GM12878 (cell line): ENCODE data around the gene ZNF367. TPM values are rescaled to one million over a fixed set of nuclear protein-coding genes. Genes with fewer than 3 reads are reported as not detected.
A peak's percentile ranks its signal among the peaks of the same experiment; 100 is the strongest.

Source experiments
- BRCA1 ChIP-seq: IDR thresholded peaks from 2 replicates; pipeline ENCODE4 v1.6.1; 2011; ENCODE audit warnings: low read depth, low read length, improper control_type of control experiment
- CBX3 ChIP-seq: fragments of 200-600 bp; sonication (generic); IDR thresholded peaks from 2 replicates; pipeline ENCODE4 v1.6.1; 2016; ENCODE audit warnings: low read depth, borderline replicate concordance
- CHD4 ChIP-seq: fragments of 200-600 bp; sonication (generic); IDR thresholded peaks from 2 replicates; pipeline ENCODE4 v1.6.1; 2016; ENCODE audit warnings: mild to moderate bottlenecking
- EGR1 ChIP-seq, 2 experiments: IDR thresholded peaks; 1 replicate in 1 of 2; 2 replicates in 1 of 2; pipeline ENCODE4 v1.6.1; 2011 to 2012; ENCODE audit warnings: low read depth in 2 of 2, low read length in 2 of 2, borderline replicate concordance in 1 of 2, mild to moderate bottlenecking in 1 of 2, moderate library complexity in 1 of 2
- IKZF1 ChIP-seq: fragments of 450-650 bp; conservative IDR thresholded peaks from 2 replicates; pipeline ENCODE4 v1.6.1; 2017; ENCODE audit warnings: antibody characterized with exemption, mild to moderate bottlenecking
- IKZF2 ChIP-seq, 2 experiments: fragments of 450-650 bp; IDR thresholded peaks; 2 replicates each; pipeline ENCODE4 v1.6.1; 2017; ENCODE audit warnings: mild to moderate bottlenecking in 2 of 2, moderate library complexity in 2 of 2
- JUNB ChIP-seq: IDR thresholded peaks from 2 replicates; pipeline ENCODE4 v1.6.1; 2016; ENCODE audit warnings: antibody characterized with exemption, mild to moderate bottlenecking
- KAT2A ChIP-seq: conservative IDR thresholded peaks from 2 replicates; pipeline ENCODE4 v1.6.1; 2011; ENCODE audit warnings: low read depth, low read length; ENCODE audit not compliant: control insufficient read depth
- MYC ChIP-seq: IDR thresholded peaks from 2 replicates; pipeline ENCODE4 v1.6.1; 2011; ENCODE audit warnings: mild to moderate bottlenecking, low read length, moderate library complexity, inconsistent platforms; ENCODE audit not compliant: insufficient read depth, insufficient replicate concordance, insufficient read length, severe bottlenecking
- NFXL1 ChIP-seq: fragments of 450-650 bp; IDR thresholded peaks from 2 replicates; pipeline ENCODE4 v1.6.1; 2017; ENCODE audit warnings: antibody characterized with exemption, mild to moderate bottlenecking, borderline replicate concordance
- NFYA ChIP-seq: IDR thresholded peaks from 2 replicates; pipeline ENCODE4 v1.6.1; 2011; ENCODE audit warnings: low read depth, mild to moderate bottlenecking, low read length, improper control_type of control experiment, borderline replicate concordance
- NFYB ChIP-seq: IDR thresholded peaks from 2 replicates; pipeline ENCODE4 v1.6.1; 2011; ENCODE audit warnings: low read depth, mild to moderate bottlenecking, low read length, improper control_type of control experiment, moderate library complexity; ENCODE audit not compliant: insufficient read depth
- NR2C2 ChIP-seq: IDR thresholded peaks from 2 replicates; pipeline ENCODE4 v1.6.1; 2011; ENCODE audit warnings: borderline replicate concordance, low read depth; ENCODE audit not compliant: control insufficient read depth, insufficient read length
- SMC3 ChIP-seq: IDR thresholded peaks from 2 replicates; pipeline ENCODE4 v1.6.1; 2011; ENCODE audit warnings: low read length, improper control_type of control experiment, borderline replicate concordance
- STAT3 ChIP-seq: IDR thresholded peaks from 2 replicates; pipeline ENCODE4 v1.6.1; 2011; ENCODE audit warnings: low read depth, low read length, improper control_type of control experiment
- SUPT20H ChIP-seq: IDR thresholded peaks from 2 replicates; pipeline ENCODE4 v1.6.1; 2011; ENCODE audit warnings: low read depth, mild to moderate bottlenecking, low read length, moderate library complexity, borderline replicate concordance; ENCODE audit not compliant: control insufficient read depth
- TCF3 ChIP-seq: IDR thresholded peaks from 2 replicates; pipeline ENCODE4 v1.6.1; 2012; ENCODE audit warnings: low read depth, mild to moderate bottlenecking, low read length, borderline replicate concordance; ENCODE audit not compliant: insufficient read depth
- USF2 ChIP-seq: IDR thresholded peaks from 2 replicates; pipeline ENCODE4 v1.6.1; 2011; ENCODE audit warnings: low read depth, low read length, improper control_type of control experiment, borderline replicate concordance
- ZBED1 ChIP-seq: IDR thresholded peaks from 2 replicates; pipeline ENCODE4 v1.6.1; 2016; ENCODE audit warnings: borderline replicate concordance
- ZNF274 ChIP-seq: IDR thresholded peaks from one replicate; pipeline ENCODE4 v1.8.0; 2011; ENCODE audit not compliant: insufficient read length, insufficient read depth
- polyA plus RNA-seq, 11 experiments: library from polyadenylated mRNA; depleted of rRNA in 4 of 11; unstranded in 6 of 11; stranded (reverse) in 5 of 11; fragments of >200 nt; fragmentation: Nextera tagmentation in 4 of 11; fragmentation: Illumina TruSeq in 1 of 11; extraction: Ambion mirVana in 4 of 11; extraction: Trizol in 1 of 11; gene quantifications; 1 replicate in 1 of 11; 2 replicates in 10 of 11; pipeline versions ENCODE4 v1.2.1 to v1.2.3, GENCODE V29; 2011 to 2016; ENCODE audit warnings: inconsistent platforms in 2 of 11, missing spikeins in 2 of 11, low read depth in 1 of 11
- total RNA-seq, 4 experiments: library from RNA; depleted of rRNA in 3 of 4; stranded (reverse); fragments of >200 nt in 3 of 4; fragmentation: Illumina TruSeq in 1 of 4; extraction: Trizol in 1 of 4; gene quantifications; 2 replicates each; pipeline versions ENCODE4 v1.2.1 to v1.2.3, GENCODE V29; 2013 to 2021
- TF ChIP-seq, protein P1 (sequence below): fragments of 450-650 bp; IDR thresholded peaks from 2 replicates; pipeline ENCODE4 v1.6.1; 2014; ENCODE audit warnings: mild to moderate bottlenecking
- TF ChIP-seq, protein P2 (sequence below), 3 experiments: IDR thresholded peaks in 2 of 3; conservative IDR thresholded peaks in 1 of 3; 2 replicates each; pipeline ENCODE4 v1.5.1; 2011; ENCODE audit warnings: low read depth in 3 of 3, low read length in 3 of 3, mild to moderate bottlenecking in 3 of 3, control low read depth in 2 of 3, moderate library complexity in 2 of 3, inconsistent platforms in 1 of 3, mixed read lengths in 1 of 3; ENCODE audit not compliant: control insufficient read depth in 2 of 3, insufficient read depth in 1 of 3; ENCODE audit errors: extremely low read depth in 1 of 3
- TF ChIP-seq, protein P3 (sequence below): fragments of 450-650 bp; IDR thresholded peaks from 2 replicates; pipeline ENCODE4 v1.6.1; 2017; ENCODE audit warnings: mild to moderate bottlenecking

The ZNF367 gene
- total and polyA plus RNA-seq, 10 of the 15 experiments (the other 5 are each of a cell fraction or from before 2014, with no cell fraction given), result 2.9 to 16.3 (median 11.1) TPM

GRCh38 chr9:96417051-96417586, 1.1 kb downstream of the ZNF367 start (continued):
- TF ChIP-seq, protein P1, sequence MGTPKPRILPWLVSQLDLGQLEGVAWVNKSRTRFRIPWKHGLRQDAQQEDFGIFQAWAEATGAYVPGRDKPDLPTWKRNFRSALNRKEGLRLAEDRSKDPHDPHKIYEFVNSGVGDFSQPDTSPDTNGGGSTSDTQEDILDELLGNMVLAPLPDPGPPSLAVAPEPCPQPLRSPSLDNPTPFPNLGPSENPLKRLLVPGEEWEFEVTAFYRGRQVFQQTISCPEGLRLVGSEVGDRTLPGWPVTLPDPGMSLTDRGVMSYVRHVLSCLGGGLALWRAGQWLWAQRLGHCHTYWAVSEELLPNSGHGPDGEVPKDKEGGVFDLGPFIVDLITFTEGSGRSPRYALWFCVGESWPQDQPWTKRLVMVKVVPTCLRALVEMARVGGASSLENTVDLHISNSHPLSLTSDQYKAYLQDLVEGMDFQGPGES, result no peak
- TF ChIP-seq NFYA (no peak), CHD4 (no peak), NFYB (no peak), STAT3 (no peak), NR2C2 (no peak), ZBED1 (no peak; the same call in 1 of the 2 replicates), USF2 (peak; percentile 91), EGR1 (IDR thresholded peaks at IDR 0.05; ENCODE audit: borderline replicate concordance in 1 of 2, low read depth in 2 of 2, low read length in 2 of 2) (peak in 1 of 2 experiments; percentile 29; a peak in 1 of 3 replicates), IKZF1 (peak; percentile 82), ZNF274 (no peak), SUPT20H (no peak), JUNB (no peak), MYC (no peak), IKZF2 (IDR thresholded peaks at IDR 0.05) (peak; percentile 39 to 52; a peak in 3 of 4 replicates), KAT2A (no peak), TCF3 (peak; percentile 77; the same call in 1 of the 2 replicates), NFXL1 (no peak), SMC3 (no peak), BRCA1 (no peak), CBX3 (no peak)
- TF ChIP-seq, protein P2, sequence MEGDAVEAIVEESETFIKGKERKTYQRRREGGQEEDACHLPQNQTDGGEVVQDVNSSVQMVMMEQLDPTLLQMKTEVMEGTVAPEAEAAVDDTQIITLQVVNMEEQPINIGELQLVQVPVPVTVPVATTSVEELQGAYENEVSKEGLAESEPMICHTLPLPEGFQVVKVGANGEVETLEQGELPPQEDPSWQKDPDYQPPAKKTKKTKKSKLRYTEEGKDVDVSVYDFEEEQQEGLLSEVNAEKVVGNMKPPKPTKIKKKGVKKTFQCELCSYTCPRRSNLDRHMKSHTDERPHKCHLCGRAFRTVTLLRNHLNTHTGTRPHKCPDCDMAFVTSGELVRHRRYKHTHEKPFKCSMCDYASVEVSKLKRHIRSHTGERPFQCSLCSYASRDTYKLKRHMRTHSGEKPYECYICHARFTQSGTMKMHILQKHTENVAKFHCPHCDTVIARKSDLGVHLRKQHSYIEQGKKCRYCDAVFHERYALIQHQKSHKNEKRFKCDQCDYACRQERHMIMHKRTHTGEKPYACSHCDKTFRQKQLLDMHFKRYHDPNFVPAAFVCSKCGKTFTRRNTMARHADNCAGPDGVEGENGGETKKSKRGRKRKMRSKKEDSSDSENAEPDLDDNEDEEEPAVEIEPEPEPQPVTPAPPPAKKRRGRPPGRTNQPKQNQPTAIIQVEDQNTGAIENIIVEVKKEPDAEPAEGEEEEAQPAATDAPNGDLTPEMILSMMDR (IDR thresholded peaks at IDR 0.05 in 2 of 3, conservative IDR thresholded peaks at IDR 0.05 in 1 of 3; ENCODE audit: control insufficient read depth in 2 of 3, extremely low read depth in 1 of 3, insufficient read depth in 1 of 3, low read depth in 3 of 3, low read length in 3 of 3), result 0 out of 6 replicates have a peak, but pooled peaks of 2 of the 3 experiments have one; percentile 2 to 3
- TF ChIP-seq, protein P3, sequence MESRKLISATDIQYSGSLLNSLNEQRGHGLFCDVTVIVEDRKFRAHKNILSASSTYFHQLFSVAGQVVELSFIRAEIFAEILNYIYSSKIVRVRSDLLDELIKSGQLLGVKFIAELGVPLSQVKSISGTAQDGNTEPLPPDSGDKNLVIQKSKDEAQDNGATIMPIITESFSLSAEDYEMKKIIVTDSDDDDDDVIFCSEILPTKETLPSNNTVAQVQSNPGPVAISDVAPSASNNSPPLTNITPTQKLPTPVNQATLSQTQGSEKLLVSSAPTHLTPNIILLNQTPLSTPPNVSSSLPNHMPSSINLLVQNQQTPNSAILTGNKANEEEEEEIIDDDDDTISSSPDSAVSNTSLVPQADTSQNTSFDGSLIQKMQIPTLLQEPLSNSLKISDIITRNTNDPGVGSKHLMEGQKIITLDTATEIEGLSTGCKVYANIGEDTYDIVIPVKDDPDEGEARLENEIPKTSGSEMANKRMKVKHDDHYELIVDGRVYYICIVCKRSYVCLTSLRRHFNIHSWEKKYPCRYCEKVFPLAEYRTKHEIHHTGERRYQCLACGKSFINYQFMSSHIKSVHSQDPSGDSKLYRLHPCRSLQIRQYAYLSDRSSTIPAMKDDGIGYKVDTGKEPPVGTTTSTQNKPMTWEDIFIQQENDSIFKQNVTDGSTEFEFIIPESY, result no peak
